GM18873 (cell line): ENCODE measurements around the gene PLEK.
"Not testable (repeated sequence)": the region's sequence is repeated elsewhere in the genome, so short reads cannot be mapped to it uniquely, and the experiment has no call there.

ENCODE experiments used
- ATAC-seq: cut with Tn5 transposase; IDR thresholded peaks from one replicate; pipeline ENCODE4 v1.9.1; 2021; ENCODE audit warnings: mild to moderate bottlenecking, moderate library complexity, moderate number of reproducible peaks; ENCODE audit not compliant: unreplicated experiment, low FRiP score

Gene PLEK

DNA sequence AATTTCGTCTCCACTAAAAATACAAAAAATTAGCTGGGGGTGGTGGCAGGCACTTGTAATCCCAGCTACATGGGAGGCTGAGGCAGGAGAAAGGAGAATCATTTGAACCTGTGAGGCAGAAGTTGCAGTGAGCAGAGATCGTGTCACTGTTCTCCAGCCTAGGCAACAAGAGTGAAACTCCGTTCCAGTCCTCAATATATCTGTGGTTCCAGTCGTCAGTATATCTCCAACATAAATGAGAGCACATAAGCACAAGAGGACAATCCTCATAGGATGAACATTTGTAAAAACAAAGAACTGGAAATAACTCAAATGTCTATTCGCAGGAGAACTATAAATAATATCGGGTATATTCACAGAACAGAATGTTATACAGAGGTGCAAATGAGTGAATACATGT lies 13.1 kb upstream of the PLEK start:
- no peak for ATAC-seq

GRCh38 chr2:68352651-68353391 lies 12.3 kb upstream of the PLEK start:
- ATAC-seq, result no peak

- no peak for ATAC-seq
Observed at GRCh38 chr2:68356599-68357239, 8.4 kb upstream of the PLEK start.

GRCh38 chr2:68357605-68358337 lies 7.3 kb upstream of the PLEK start:
- peak; percentile 48 for ATAC-seq

DNA sequence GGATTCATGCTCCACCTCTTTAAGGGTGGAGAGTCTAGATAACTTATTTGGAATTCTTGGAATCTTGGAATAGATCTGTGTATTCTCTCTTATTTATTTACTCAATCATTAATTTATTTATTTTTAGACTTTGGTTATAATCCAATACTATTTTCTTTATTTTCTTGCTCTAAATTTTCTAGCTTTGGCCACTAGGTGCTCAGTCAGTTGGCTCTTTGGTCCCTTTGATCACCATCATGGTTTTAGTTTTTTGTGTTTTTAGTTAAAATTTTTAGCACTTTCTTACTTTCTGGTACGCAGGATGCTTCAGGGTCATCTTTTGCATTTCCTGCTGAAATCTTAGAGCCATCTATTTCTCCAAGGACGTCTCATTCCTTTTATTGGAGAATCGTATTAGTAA lies 5.2 kb upstream of the PLEK start:
- no peak for ATAC-seq

GRCh38 chr2:68362069-68362468 lies 3.0 kb upstream of the PLEK start:
- peak; percentile 50 for ATAC-seq

- no peak for ATAC-seq
Observed at GRCh38 chr2:68362749-68363148, 2.3 kb upstream of the PLEK start.

GRCh38 chr2:68363721-68364120 lies 1.4 kb upstream of the PLEK start:
- ATAC-seq, result no peak

DNA sequence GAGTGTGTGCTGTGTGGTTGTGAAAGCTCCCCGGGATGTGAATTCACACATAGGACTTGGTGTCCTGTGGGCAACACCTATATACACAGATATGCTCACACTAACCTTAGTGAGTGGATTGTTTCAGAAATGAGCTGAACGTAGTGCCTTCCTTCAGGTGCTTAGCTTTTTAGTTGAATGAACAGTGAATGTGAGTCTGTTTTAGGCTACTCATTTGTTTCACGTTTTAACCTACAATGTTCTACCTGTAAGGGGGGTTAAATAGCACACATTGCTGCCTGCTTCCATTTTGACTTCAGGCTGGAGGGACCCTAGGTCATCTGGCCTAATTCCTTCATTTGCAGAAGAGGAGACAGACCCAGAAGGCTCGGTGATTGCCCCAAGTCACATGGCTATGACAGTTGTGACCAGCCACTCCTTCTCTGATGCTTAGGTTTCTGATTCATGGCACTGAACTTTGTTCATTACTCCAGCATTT lies 1.0 kb downstream of the PLEK start:
- peak; percentile 35 for ATAC-seq

GRCh38 chr2:68367953-68368653 lies 3.0 kb downstream of the PLEK start:
- ATAC-seq, result no peak

- ATAC-seq, result no peak
Observed at GRCh38 chr2:68368654-68369336, 3.7 kb downstream of the PLEK start.

GRCh38 chr2:68369337-68369734 lies 4.3 kb downstream of the PLEK start:
- no peak for ATAC-seq

- no peak for ATAC-seq
Observed at GRCh38 chr2:68371138-68371537, 6.1 kb downstream of the PLEK start.

GRCh38 chr2:68371581-68371980 lies 6.5 kb downstream of the PLEK start:
- ATAC-seq, result no peak

- no peak for ATAC-seq
Observed at GRCh38 chr2:68372485-68372884, 7.4 kb downstream of the PLEK start.

DNA sequence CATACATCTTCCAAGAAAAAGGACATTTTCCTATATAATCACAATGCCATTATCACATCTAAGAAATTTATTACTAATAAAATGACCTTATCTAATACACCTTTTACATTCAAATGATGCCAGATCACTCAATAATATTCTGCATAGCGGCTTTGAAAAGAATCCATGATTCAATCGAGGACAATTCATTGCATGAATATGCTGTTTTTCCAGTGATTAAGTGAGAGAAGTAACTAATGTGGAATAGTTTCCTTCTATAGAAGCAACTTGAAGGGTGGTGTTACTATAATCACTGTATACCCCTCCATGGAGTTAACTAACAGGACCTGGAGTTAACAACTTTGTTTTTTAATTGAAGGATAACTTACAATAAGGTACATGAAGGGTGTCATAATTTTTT lies 9.1 kb downstream of the PLEK start:
- no peak for ATAC-seq

GRCh38 chr2:68375582-68375981 lies 10.5 kb downstream of the PLEK start:
- no peak for ATAC-seq

DNA sequence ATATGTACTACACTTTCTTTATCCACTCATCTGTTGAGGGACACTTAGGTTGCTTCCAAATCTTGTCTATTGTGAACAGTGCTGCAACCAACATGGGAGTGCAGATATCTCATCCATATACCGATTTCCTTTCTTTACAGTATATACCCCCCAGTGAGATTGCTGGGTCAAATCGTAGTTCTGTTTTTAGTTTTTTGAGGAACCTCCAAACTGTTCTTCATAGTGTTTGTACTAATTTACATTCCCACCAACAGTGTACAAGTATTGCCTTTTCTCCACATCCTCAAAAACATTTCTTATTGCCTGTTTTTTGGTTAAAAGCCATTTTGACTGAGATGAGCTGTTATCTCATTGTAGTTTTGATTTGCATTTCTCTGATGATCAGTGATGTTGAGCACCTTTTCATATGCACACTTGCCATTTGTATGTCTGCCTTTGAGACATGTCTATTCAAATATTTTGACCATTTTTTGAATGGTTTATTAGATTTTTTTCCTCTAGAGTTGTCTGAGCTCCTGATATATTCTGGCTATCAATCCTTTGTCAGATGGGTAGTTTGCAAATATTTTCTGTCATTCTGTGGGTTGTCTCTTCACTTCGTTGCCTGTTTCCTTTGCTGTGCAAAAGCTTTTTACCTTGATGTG lies 12.2 kb downstream of the PLEK start:
- no peak for ATAC-seq

DNA sequence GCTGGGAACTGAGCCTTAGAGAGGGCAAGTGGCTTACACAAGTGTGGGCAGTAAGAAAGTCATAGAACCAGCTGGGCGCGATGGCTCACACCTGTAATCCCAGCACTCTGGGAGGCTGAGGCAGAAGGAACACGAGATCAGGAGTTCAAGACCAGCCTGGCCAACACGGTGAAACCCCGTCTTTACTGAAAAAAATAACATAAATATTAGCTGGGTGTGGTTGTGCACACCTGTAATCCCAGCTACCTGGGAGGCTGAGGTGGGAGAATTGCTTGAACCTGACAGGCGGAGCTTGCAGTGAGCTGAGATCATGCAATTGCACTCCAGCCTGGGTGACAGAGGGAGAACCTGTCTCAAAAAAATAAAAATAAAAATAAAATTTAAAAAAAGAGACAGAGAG lies 13.7 kb downstream of the PLEK start:
- not testable (repeated sequence) for ATAC-seq

- no peak for ATAC-seq
Observed at GRCh38 chr2:68379184-68379708, 14.2 kb downstream of the PLEK start.
